ENCODE data around the gene PHLPP1. TPM values are rescaled to one million over a fixed set of nuclear protein-coding genes. Genes with fewer than 3 reads are reported as not detected.
A peak's percentile ranks its signal among the peaks of the same experiment; 100 is the strongest.

The PHLPP1 gene
- total RNA-seq, 6 experiments from 2014 or later, result 4.5 to 7.9 (median 5.5) TPM

DNA sequence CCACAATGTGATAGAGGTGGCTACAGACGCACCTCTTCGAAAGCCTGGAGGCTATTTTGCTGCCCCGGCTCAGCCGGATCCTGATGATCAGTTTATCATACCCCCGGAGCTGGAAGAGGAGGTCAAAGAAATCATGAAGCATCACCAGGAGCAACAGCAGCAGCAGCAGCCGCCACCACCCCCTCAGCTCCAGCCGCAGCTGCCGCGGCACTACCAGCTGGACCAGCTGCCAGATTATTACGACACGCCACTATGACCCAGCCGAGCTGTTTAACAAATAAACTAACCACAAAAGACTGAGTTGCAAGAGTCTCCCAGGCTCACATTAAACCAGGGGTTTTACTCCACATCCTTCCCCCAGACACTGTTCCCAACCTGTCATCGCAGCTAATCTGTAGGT, 263.8 kb downstream of the PHLPP1 start:
- no peak for DNase-seq
- Mint-ChIP-seq H3K4me1 (ENCODE audit: low read depth) (peaks cover 17% of the 10 kb centered on the region), H3K27ac (no peak overlapping the region), H3K27me3 (ENCODE audit: insufficient read depth) (no peaks in the 10 kb centered on the region; the same call in 1 of the 2 replicates), H3K36me3 (ENCODE audit: low read depth) (peaks cover 5% of the 10 kb centered on the region; the same call in 1 of the 2 replicates), H3K4me3 (no peak overlapping the region), H3K9me3 (no peaks in the 10 kb centered on the region)
- TF ChIP-seq, protein P1, sequence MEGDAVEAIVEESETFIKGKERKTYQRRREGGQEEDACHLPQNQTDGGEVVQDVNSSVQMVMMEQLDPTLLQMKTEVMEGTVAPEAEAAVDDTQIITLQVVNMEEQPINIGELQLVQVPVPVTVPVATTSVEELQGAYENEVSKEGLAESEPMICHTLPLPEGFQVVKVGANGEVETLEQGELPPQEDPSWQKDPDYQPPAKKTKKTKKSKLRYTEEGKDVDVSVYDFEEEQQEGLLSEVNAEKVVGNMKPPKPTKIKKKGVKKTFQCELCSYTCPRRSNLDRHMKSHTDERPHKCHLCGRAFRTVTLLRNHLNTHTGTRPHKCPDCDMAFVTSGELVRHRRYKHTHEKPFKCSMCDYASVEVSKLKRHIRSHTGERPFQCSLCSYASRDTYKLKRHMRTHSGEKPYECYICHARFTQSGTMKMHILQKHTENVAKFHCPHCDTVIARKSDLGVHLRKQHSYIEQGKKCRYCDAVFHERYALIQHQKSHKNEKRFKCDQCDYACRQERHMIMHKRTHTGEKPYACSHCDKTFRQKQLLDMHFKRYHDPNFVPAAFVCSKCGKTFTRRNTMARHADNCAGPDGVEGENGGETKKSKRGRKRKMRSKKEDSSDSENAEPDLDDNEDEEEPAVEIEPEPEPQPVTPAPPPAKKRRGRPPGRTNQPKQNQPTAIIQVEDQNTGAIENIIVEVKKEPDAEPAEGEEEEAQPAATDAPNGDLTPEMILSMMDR (IDR thresholded peaks at IDR 0.05), result no peak

DNA sequence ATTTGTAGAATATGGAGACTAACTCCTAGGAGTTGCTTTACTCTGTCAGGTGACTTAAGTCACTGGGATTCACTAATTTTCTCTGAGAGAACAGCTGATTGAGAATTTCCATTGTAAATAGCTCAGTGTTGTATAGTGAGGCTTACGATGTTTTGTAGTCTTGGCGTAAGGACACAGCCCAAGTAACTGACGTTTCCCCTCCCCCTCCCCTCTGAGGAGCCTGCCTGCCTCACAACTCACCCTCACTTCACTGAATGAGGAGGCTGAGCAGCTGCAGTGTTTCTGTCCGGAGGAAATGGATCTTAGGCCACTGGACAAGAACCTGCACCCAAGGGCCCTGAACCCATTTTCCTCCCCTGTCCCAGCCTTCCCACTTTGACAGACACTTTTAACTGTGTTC, 264.6 kb downstream of the PHLPP1 start:
- Mint-ChIP-seq H3K36me3 (ENCODE audit: low read depth) (peaks cover 5% of the 10 kb centered on the region; the same call in 1 of the 2 replicates), H3K4me1 (ENCODE audit: low read depth) (peaks cover 17% of the 10 kb centered on the region), H3K4me3 (no peak overlapping the region), H3K9me3 (no peaks in the 10 kb centered on the region), H3K27me3 (ENCODE audit: insufficient read depth) (no peaks in the 10 kb centered on the region; the same call in 1 of the 2 replicates), H3K27ac (no peak overlapping the region)
- TF ChIP-seq, protein P1 (IDR thresholded peaks at IDR 0.05), result no peak
- DNase-seq, result no peak

DNA sequence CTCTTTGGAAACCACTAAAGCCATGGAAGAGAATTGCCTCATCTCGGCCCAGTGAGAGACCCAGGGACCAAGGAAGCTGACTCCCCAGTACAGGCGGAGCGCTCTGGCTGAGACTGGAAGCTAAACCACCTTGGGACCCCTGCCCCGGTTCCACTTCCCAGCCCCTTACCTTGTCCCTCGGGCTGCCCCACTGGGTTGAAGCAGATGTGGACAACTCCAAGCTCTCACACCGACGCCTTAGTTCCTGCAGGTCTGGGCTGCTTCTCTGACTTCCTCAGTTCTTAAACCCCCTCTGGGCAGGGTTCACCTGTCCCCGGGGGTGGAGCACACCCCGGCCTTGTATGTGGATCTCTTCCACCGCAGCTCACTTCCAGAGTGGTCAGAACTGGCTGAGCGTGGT, 266.2 kb downstream of the PHLPP1 start:
- Mint-ChIP-seq H3K27me3 (ENCODE audit: insufficient read depth) (peaks cover 3% of the 10 kb centered on the region; the same call in 1 of the 2 replicates), H3K4me3 (no peak overlapping the region), H3K9me3 (no peaks in the 10 kb centered on the region), H3K27ac (no peak overlapping the region), H3K4me1 (ENCODE audit: low read depth) (peaks cover 17% of the 10 kb centered on the region), H3K36me3 (ENCODE audit: low read depth) (no peaks in the 10 kb centered on the region; the same call in 1 of the 2 replicates)
- TF ChIP-seq, protein P1 (IDR thresholded peaks at IDR 0.05), result no peak
- no peak for DNase-seq

DNA sequence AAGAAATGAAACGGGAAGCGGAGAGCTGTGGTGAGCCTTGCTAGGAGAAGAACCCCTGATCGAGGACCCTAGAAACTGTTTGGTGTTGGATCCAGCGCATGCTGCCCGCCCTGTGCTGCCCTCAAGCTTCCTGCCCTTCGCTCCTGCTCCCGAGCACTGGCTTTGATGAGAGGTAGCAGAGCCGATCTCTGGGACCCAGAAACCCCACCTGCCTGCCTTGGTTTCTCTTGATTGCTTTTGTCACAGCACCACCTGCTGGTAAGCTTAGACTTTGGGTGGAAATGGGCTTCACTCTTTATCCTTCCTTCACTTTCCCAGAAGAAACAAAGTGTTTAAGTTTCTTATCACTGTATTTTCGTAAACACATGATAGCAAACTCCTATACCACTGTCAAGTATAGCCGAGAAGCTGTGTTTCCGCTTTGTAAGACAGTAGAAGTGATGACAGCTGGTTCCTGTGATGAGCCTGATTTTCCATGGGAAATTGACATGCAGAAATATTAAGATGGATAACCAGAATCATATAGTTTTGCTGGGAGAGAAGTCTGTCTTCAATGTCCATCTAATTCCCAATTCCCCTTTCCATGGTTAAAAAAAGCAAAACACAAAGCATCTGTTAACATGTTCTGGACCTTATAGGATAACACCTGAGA, 267.4 kb downstream of the PHLPP1 start:
- Mint-ChIP-seq H3K27me3 (ENCODE audit: insufficient read depth) (peaks cover 4% of the 10 kb centered on the region; the same call in 1 of the 2 replicates), H3K9me3 (no peaks in the 10 kb centered on the region), H3K27ac (no peak overlapping the region), H3K4me1 (ENCODE audit: low read depth) (peaks cover 17% of the 10 kb centered on the region), H3K4me3 (peak overlapping the region; percentile 66), H3K36me3 (ENCODE audit: low read depth) (no peaks in the 10 kb centered on the region; the same call in 1 of the 2 replicates)
- TF ChIP-seq, protein P1 (IDR thresholded peaks at IDR 0.05), result peak; percentile 93
- DNase-seq, result peak; percentile 20

DNA sequence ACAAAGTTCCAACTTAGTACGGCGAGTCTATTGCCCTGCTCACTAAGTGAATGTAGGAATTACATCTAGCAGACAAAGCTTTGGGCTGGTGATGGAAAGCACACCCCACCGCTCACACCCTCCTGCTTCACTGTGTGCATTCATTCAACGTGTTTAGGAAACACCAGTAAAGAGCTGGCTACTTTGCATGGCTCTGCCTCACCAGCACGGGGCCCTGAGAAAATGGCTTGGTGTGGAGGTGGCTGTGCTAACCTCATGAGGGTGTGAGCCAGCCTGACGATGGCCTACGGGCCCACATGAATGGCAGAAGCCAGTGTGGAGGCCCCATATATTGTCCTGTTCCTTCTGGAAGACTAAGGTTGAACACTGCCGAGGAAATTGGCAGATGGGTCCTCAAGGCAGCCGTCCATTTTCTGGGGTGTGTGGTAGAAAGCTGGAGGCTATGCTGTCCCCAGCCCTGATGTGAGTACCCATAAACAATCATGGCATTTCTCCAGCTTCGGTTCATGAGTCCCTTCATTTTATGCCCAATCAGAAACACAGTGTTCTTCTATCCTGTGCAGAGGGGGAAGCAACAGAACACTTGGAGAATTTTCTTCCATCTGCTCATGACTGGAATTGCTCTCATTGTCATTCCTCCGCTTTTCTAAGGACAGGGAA, 269.4 kb downstream of the PHLPP1 start:
- Mint-ChIP-seq H3K9me3 (no peaks in the 10 kb centered on the region), H3K4me3 (no peak overlapping the region), H3K36me3 (ENCODE audit: low read depth) (no peaks in the 10 kb centered on the region), H3K27me3 (ENCODE audit: insufficient read depth) (peaks cover 11% of the 10 kb centered on the region), H3K4me1 (ENCODE audit: low read depth) (peaks cover 15% of the 10 kb centered on the region), H3K27ac (no peak overlapping the region)
- no peak for DNase-seq
- TF ChIP-seq, protein P1 (IDR thresholded peaks at IDR 0.05), result no peak
